Fibroblast of lung (primary cell): ENCODE results near the gene FTO. TPM values are rescaled to one million over a fixed set of nuclear protein-coding genes. Genes with fewer than 3 reads are reported as not detected.

Source experiments
- DNase-seq, 2 donors: peaks; one replicate each; pipeline versions ENCODE4 v3.0.0 to v3.0.0-alpha.2; 2010; ENCODE audit warnings: low read depth in 2 of 2
- H2AFZ ChIP-seq: 2 replicates; pipeline ENCODE4 v1.5.1; 2012; ENCODE audit warnings: low read length, control low read depth, inconsistent platforms
- H3K27ac ChIP-seq: 2 replicates; pipeline ENCODE4 v1.5.1; 2011; ENCODE audit warnings: low read length, control low read depth; ENCODE audit not compliant: insufficient read depth
- H3K27me3 ChIP-seq: 2 replicates; pipeline ENCODE4 v1.5.1; 2011; ENCODE audit warnings: mild to moderate bottlenecking, low read length; ENCODE audit not compliant: control insufficient read depth, insufficient read depth
- H3K36me3 ChIP-seq: 2 replicates; pipeline ENCODE4 v1.5.1; 2011; ENCODE audit warnings: low read length; ENCODE audit not compliant: control insufficient read depth, insufficient read depth
- H3K4me1 ChIP-seq: 2 replicates; pipeline ENCODE4 v1.5.1; 2011; ENCODE audit warnings: low read length; ENCODE audit not compliant: control insufficient read depth, insufficient read depth; ENCODE audit errors: extremely low read depth
- H3K4me2 ChIP-seq: 2 replicates; pipeline ENCODE4 v1.5.1; 2011; ENCODE audit warnings: low read length, control low read depth; ENCODE audit not compliant: insufficient read depth; ENCODE audit errors: extremely low read depth
- H3K4me3 ChIP-seq, 4 experiments: fragments of 200-600 bp in 1 of 4; sonication (generic) in 1 of 4; replicated peaks in 1 of 4; 2 replicates each; pipeline ENCODE4 v1.5.1; 2011 to 2016; ENCODE audit warnings: low read length in 4 of 4, low read depth in 3 of 4, mild to moderate bottlenecking in 3 of 4, control low read depth in 2 of 4, inconsistent platforms in 1 of 4, mixed read lengths in 1 of 4; ENCODE audit not compliant: insufficient read depth in 1 of 4; ENCODE audit errors: control extremely low read depth in 1 of 4
- H3K79me2 ChIP-seq: 2 replicates; pipeline ENCODE4 v1.5.1; 2012; ENCODE audit warnings: mild to moderate bottlenecking, low read length, inconsistent platforms; ENCODE audit not compliant: control insufficient read depth, insufficient read depth
- H3K9ac ChIP-seq: 2 replicates; pipeline ENCODE4 v1.5.1; 2011; ENCODE audit warnings: mild to moderate bottlenecking, low read length, control low read depth; ENCODE audit not compliant: insufficient read depth
- H3K9me3 ChIP-seq: 2 replicates; pipeline ENCODE4 v1.5.1; 2012; ENCODE audit warnings: low read depth, low read length; ENCODE audit not compliant: control insufficient read depth, insufficient read depth
- H4K20me1 ChIP-seq: 2 replicates; pipeline ENCODE4 v1.5.1; 2011; ENCODE audit warnings: low read length; ENCODE audit not compliant: control insufficient read depth, insufficient read depth; ENCODE audit errors: extremely low read depth
- CTCF ChIP-seq, 2 donors: IDR thresholded peaks in 1 of 2; conservative IDR thresholded peaks in 1 of 2; 1 replicate in 1 of 2; 2 replicates in 1 of 2; pipeline ENCODE4 v1.5.1; 2011 to 2012; ENCODE audit warnings: low read length in 2 of 2, control low read depth in 1 of 2, inconsistent platforms in 1 of 2, low read depth in 1 of 2, mild to moderate bottlenecking in 1 of 2
- EZH2 ChIP-seq: IDR thresholded peaks from 2 replicates; pipeline ENCODE4 v1.5.1; 2012; ENCODE audit warnings: low read length, control low read depth, mild to moderate bottlenecking; ENCODE audit errors: missing control alignments
- polyA plus RNA-seq, 2 donors: library from polyadenylated mRNA; depleted of rRNA in 1 of 2; stranded (reverse) in 1 of 2; unstranded in 1 of 2; fragments of >200 nt; gene quantifications; 2 replicates each; pipeline ENCODE4 v1.2.1, GENCODE V29; 2011 to 2012; ENCODE audit warnings: missing spikeins in 1 of 2
- total RNA-seq: library from RNA; depleted of rRNA; stranded (reverse); fragments of >200 nt; gene quantifications from 2 replicates; pipeline ENCODE4 v1.2.1, GENCODE V29; 2014

The FTO gene
- total and polyA plus RNA-seq, 2 donors (not counting 1 experiment from before 2014, with no cell fraction given) = 61.1 to 97.6 TPM

- no peaks in the 10 kb centered on the region for H3K27me3 ChIP-seq
- H3K4me3 ChIP-seq = no peak overlapping the region
- H3K36me3 ChIP-seq = no peaks in the 10 kb centered on the region
- no peak for DNase-seq
- no peaks in the 10 kb centered on the region for H3K4me1 ChIP-seq
- H3K79me2 ChIP-seq = no peaks in the 10 kb centered on the region
- H2AFZ ChIP-seq = no peak overlapping the region
- no peaks in the 10 kb centered on the region for H4K20me1 ChIP-seq
- H3K9me3 ChIP-seq = no peaks in the 10 kb centered on the region
- no peak overlapping the region for H3K4me2 ChIP-seq
- H3K27ac ChIP-seq = no peak overlapping the region
- TF ChIP-seq EZH2 = no peak
- TF ChIP-seq CTCF (conservative IDR thresholded peaks at IDR 0.05 in 1 of 2, IDR thresholded peaks at IDR 0.05 in 1 of 2; ENCODE audit: low read depth in 1 of 2, low read length in 2 of 2) = no peak
- H3K9ac ChIP-seq = no peak overlapping the region
These were observed 424.8 kb downstream of the FTO start for GRCh38 chr16:54128629-54129234.

GRCh38 chr16:54129810-54130209 is 425.9 kb downstream of the FTO start:
- DNase-seq = no peak
- H3K4me3 ChIP-seq = no peak overlapping the region
- H3K9me3 ChIP-seq = no peaks in the 10 kb centered on the region
- no peak overlapping the region for H2AFZ ChIP-seq
- no peaks in the 10 kb centered on the region for H3K4me1 ChIP-seq
- H3K79me2 ChIP-seq = no peaks in the 10 kb centered on the region
- H3K36me3 ChIP-seq = no peaks in the 10 kb centered on the region
- H3K27ac ChIP-seq = no peak overlapping the region
- H4K20me1 ChIP-seq = no peaks in the 10 kb centered on the region
- no peak for TF ChIP-seq CTCF (conservative IDR thresholded peaks at IDR 0.05 in 1 of 2, IDR thresholded peaks at IDR 0.05 in 1 of 2; ENCODE audit: low read depth in 1 of 2, low read length in 2 of 2)
- no peak for TF ChIP-seq EZH2
- no peak overlapping the region for H3K9ac ChIP-seq
- H3K4me2 ChIP-seq = no peak overlapping the region
- no peaks in the 10 kb centered on the region for H3K27me3 ChIP-seq

GRCh38 chr16:54135361-54136275 is 431.7 kb downstream of the FTO start:
- H3K27ac ChIP-seq = no peak overlapping the region
- no peak overlapping the region for H2AFZ ChIP-seq
- H3K9ac ChIP-seq = no peak overlapping the region
- no peaks in the 10 kb centered on the region for H3K36me3 ChIP-seq
- H3K79me2 ChIP-seq = no peaks in the 10 kb centered on the region
- no peaks in the 10 kb centered on the region for H4K20me1 ChIP-seq
- no peaks in the 10 kb centered on the region for H3K4me1 ChIP-seq
- TF ChIP-seq CTCF (conservative IDR thresholded peaks at IDR 0.05 in 1 of 2, IDR thresholded peaks at IDR 0.05 in 1 of 2; ENCODE audit: low read depth in 1 of 2, low read length in 2 of 2) (no peak), EZH2 (no peak)
- no peaks in the 10 kb centered on the region for H3K9me3 ChIP-seq
- H3K4me2 ChIP-seq = no peak overlapping the region
- no peaks in the 10 kb centered on the region for H3K27me3 ChIP-seq
- H3K4me3 ChIP-seq = no peak overlapping the region
- peak; percentile 9 to 79 for DNase-seq
